Stimulated activated CD4-positive, alpha-beta T cell treated with anti-CD3 and anti-CD28 coated beads, Interleukin-2, amount 100 ng/mL, for 4 hours (primary cell): ENCODE measurements around the gene TIMP2.
"Not testable (repeated sequence)": the region's sequence is repeated elsewhere in the genome, so short reads cannot be mapped to it uniquely, and the experiment has no call there.

Experiments used
- DNase-seq: peaks from one replicate; pipeline ENCODE4 v3.0.0-alpha.2; 2020; ENCODE audit warnings: low read depth

The TIMP2 gene

DNA sequence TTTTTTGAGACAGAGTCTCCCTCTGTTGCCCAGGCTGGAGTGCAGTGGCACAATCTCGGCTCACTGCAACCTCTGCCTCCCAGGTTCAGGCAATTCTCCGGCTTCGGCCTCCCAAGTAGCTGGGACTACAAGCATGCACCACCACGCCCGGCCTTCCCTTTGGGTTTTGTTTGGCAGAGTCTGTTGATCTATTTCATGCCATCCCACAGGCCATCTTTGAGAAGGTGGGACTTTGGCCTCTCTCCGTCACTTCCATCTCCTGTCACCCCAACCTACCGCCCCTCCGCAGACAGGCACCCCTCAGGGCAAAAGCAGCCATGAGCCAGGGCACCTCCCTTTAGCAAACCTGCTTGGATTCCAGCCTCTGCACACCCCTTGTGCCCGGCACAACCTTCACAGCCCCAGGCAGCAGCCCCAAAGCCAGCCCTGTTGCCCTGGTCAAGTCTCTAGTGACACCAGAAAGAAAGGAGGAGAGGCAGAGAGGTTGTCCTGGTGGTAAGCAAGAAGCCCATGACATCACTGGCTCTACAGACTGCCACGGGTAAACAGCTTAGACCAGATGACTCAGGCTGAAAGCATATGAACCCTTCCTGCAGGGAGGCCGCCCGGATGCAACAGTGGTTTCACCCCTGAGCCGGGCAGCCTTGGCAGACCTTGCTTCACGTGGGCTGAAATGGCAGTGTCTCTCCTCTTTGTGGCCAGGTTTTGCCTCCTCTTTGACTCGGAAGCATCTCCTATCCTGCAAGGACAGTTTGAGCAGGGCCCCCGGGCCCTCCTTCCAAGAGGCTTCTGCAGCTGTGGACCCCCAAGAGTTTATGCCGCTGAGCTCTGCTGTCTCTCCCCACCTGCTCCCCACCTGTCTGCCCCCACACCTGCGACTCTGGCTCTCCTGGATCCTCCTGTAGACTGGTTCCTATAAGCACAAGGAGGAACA lies 8.1 kb upstream of the TIMP2 start:
- DNase-seq: no peak

DNA sequence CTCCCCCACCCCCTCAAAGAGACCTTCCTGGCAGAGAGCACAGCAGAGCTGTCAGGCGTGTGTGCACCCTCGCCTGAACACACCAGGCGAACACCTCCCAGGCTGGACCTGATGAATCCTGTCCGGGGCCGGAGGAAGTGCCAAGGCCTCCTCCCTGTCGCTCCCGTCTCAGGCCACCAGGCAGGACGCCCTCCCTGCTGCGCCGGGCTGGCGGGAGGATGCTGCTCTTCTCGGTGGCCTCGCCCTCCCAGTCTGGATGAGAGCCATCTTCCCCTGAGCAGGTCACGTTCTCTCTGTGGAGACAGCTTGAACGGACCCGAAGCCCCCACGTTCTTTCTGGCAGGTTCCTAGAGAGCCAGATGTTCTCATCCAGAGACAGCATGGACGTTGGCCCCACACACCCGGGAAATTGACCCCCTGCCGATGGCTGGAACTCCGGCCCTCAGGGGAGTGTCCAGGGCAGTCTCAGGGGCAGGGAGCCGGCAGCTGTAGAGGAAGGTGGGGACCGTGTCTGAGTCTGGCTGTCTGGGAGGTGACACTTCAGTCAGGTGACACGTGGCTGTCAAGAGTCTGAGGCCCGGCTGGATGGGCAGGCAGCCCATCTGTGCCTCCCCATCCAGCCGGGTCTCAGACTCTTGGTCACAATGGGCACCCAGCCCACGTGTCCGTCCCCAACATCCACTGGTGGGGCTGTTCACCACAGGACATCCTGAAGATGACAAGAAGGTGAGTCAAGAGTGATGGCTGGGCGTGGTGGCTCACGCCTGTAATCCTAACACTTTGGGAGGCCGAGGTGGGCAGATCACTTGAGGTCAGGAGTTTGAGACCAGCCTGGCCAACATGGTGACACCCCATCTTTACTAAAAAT lies 5.0 kb upstream of the TIMP2 start:
- no peak for DNase-seq

DNA sequence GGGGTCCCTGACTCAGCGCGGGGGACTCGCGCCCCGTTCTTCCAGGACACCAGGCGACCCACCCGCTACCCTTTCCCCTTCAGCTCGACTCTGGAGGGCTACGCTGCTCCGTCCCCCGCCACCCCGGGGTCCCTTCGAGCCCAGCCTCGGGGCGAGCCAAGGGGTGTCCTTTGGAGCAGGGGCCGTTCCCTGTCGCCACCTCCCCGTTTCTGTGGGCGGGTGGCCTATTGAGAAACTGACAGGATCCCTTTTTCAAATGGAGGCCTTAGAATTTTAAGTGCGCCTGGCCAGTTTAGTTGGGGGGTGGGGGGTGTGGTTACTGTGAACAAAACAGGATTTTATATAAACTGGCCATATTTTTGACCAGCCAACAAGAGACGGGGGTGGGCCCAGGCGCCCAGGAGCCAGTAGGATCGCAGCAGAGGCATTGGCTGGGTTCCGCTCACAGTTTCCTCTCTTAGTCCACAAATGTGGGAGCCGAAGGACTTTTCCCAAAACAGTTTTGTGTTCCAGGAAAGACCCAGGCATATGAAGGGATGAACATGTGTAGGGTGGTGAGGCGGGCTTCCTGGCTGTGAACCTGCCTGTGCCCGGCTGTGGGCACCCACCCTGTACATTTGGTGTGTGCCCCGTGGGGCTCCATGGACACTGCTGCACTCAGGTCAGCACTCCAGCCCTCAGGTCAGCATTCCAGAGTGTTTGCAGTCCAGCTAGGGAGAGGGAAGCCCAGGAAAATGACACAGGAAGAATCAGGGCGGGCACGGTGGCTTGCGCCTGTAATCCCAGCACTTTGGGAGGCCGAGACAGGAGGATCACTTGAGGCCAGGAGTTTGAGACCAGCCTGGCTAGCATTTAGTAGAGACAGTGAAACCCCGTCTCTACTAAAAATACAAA lies 722 bp upstream of the TIMP2 start:
- DNase-seq: no peak

DNA sequence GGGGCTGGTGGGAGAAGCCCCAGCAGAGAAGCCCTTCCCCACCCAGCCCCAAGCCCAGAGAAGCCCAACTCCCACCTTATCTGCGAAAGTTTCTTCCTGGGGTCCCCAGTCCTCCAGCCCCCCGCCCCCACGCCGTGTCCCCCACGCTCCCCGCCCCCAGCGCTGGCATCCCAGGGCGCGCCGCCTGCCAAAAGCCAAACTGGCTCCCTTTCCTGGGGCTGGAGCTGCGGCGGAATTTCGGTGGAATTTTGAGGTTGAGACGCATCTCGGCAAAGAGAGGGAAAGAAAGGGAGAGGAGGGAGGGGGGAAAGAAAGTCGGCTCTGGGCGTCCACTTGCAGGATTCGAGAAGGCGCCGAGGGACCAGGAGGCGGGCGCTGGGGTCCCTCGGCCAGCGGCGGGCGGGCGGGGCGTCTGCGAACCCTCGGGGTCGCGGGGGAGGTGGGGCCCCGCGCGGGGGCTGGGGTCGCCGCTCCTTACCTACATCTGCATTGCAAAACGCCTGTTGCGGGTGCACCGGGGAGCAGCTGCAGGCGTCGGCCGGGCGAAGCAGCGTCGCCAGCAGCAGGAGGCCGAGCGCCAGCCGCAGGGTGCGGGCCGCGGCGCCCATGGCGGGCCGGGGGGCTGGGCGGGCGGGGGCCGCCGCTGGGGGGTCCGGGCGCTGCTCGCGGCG lies 571 bp downstream of the TIMP2 start:
- no peak for DNase-seq

DNA sequence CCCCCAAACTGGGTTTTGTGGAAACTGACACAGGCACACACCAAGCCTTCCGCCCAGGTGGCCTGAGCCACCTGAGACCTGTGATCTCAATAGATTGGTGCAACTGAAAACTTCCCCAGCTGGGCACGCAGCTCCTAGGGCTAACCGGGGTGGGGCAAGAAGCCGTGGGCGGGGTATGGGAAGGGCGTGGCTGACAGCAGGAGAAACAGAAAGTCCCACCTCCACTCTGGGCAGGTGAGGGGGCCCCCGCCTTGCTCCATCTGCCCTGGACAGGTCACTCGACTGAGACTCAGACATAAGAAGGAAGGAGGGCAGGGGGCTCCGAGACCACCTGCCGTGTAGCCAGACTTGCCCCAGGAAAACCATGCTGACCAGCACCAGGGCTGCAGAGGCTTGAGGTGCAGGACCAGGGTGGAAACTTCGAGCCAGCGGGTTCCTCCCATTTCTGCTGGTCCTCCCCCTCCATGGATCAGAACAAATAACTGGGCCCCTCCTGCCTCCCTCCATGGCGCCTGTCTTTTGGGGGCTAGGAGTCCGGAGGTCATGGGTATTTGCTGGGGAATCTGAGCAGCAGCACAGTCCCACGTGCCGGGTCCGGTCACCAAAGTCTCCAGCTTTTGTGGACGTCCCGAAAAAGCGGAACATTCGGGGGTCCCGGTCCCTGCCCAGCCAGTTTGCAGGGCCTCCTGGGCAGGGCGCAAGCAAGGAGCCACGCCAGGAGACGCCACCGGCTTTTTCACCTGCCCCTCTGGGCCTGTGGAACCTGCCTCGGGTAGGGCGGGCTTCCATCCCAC lies 1.3 kb downstream of the TIMP2 start:
- peak; percentile 49 for DNase-seq

DNA sequence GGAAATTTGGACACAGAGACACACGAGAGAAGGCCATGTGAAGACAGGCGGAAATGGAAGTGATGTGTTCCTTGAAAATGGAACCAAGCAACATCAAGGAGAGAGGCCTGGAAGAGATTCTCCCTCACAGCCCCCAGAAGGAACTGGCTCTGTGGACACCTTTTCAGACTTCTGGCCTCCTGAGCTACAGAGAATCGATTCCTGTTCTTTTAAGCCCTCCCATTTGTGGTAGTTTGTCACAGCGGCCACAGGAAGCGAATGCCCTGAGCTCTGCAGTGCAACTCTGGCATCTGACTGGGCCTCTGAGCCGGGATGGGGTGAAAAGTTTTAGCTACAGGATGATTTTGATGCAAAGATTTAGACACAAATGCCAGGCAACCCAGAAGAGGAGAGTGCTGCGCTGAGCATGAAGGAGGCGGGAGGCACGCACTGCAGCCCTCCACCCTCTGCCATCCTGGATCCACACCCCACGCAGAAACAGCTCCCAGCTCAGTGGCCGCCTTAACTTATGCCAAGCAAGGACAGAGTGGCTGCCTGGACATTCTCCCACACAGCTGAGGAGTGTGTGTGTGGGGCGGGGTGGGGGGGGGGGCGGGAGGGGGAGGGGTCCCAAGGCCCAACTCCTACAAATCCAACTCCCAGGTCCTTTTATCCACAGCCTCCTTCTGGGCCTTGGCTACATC lies 2.2 kb downstream of the TIMP2 start:
- no peak for DNase-seq

DNA sequence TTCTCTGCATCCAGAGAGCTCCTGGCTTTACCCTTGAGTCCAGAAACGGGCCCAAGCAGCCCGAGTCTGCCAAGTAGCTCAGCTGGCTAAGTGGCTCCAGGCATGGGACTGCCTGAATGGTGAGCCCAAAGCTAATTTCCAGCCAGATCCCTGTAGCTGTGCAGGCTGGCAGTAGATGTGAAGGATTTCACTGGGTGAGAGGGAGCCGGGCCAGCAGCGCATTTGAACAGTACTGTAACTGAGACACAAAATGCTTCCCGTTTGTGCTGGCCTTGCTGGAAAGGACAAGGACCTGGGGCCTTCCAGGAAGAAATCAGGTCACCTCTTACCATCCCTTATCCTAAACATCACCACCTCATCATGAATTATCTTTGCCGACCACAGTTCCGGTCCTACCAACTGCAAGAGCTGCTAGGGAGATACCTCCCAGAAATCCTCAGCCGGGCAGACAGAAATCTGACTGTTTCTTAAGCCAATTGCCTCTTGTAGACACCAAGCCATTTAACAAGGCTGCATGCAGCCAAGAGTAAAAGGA lies 3.7 kb downstream of the TIMP2 start:
- DNase-seq: no peak

DNA sequence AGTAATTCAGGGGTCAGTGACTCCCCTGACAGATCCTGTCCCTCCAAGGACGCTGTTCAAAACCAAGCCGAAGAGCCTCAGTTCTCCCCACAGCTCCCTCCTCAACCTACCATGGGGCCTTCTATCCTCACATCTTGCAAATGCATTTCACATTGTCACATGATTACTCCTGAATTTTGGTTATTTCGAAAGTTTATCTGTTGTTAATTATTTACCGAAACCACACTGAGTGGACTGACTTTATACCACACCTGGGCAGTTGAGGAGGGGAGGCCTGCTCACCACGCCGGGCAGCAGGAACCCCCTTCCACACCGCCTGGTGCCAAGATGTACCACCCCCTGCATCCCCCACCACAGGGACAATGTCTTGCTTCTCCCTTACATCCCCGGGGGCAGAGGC lies 4.7 kb downstream of the TIMP2 start:
- no peak for DNase-seq

DNA sequence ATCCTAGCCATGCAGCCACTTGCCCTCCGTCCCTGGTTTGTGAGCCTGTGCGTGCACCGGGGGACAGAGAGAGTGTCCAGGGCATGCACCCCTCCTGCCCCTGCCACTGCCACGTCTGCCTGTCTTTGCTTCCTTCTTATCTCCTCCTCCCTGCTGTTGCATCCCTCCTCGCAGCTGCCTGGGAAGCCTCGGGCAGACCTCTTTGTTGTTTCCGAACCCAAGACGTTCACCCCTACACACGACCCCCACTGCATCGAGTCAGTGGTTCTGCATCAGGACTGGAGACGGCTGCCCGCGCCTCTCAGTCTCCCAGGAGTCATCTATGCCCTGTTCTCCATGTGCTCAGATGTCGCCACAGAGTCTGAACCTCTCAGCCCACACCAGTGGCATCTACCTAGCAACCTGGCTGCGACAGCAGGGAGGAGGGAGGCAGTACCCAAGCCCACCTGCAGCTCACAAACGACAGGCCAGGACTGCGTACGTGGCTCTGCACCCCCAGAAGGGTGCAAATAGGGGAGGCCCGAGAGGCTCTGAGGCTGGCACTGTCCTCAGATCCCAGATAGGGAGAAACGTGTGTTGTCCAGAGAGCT lies 5.2 kb downstream of the TIMP2 start:
- no peak for DNase-seq

DNA sequence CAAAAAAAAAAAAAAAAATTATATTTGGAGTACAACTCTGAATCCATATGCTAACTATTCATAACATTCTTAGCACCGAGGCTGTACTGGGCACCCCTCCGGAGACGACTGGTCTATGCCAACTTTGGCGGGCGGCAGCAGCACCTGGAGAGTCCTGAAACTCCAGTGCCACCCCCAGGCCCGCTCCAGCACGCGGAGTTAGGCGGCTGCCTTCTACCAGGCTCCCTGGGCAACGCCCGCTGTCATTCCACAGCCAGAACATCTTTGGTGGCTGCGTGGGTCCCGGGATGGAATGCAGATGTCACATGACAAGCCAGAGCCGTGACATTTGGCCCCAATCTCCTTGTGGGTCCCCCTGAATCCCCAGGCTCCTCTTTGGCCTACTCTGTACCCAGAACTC lies 6.2 kb downstream of the TIMP2 start:
- no peak for DNase-seq

DNA sequence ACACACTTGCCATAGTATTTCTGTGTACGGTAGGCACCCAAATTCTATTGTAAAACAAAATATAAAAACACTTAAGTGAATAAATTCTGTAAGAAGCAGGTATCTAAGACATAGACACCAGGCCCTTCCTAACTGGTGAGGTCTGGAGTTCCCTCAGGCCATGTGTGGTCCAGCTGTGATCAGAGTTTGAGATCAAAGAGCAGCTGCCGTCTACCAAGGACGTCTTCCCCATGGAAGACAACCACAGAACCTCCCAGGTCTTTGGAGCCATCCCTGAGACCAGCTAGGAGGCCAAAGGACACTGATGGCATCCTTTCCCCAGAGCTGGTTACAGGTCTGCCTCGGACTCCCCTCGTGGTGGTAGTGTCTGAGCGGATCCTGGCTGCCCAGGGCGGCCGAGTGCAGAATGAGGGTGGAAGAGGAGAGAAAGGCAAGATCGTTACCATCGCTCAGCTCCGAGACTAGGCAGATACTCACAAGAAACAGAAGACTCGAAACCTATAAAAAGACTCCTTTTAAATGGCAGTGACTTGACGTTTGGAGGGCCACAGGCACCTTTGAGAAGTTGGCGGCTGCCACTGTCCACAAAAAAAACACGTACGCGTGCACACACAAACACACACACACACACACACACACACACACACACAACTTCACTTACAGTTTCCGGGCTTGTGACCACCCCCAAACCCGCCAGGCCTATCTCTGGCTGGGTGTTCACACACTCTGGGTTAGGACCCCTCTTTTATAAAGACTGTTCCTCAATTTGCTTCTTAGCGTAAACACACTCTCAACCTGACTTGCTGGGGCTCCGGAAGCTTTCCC lies 7.5 kb downstream of the TIMP2 start:
- DNase-seq: no peak

DNA sequence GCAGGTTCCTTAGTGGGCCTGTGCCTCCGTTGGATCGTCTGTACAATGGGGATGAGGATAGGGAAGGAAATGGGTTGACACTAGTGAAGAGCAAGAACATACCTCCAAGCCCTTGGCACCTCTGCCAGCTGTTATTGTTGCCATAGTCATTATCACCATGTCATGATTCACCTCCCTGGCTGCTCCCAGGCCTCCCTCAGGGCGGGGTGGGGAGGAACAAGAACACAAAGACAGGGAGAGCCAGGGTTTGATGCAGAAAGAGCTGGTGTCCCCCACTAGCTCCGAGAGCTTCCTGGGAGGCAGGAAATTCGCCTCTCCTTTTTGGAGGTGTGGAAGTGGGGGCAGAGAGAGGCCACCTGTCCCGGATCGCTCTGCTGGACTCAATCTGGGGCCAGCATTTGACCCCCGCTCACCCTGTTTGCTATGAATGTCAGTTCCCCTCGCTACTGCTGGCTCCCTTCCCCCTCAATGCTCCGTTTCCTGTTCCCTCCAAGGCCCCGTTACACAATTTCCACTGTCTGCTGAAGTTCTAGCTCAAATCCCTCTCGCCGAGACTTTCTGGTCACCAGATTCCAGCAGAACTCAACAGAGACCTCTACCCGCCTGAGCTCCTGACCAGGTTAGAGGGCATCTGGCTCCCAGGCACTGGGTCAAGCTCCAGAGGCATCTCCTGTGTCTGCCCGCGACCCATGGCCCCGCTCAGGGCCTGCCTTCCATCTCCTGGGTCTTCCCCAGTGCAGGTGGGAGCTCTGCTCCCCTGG lies 9.1 kb downstream of the TIMP2 start:
- no peak for DNase-seq

DNA sequence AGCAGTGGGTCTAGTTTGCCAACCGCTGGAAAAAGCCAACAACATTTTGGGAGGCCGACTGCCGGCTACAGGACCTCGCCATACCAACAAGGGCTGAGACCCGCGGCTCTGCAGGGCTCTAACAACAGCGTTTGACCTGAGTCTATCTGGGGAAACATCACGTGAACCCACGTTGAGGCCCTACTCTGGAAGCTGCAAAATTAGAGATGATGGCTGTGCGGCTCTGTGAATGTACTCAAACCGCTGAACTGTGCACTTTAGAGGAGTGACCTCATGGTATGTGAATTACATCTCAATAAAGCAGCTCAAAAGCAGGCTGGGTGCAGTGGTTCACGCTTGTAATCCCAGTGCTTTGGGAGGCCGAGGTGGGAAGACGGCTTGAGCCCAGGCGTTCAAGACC lies 12.1 kb downstream of the TIMP2 start:
- no peak for DNase-seq

DNA sequence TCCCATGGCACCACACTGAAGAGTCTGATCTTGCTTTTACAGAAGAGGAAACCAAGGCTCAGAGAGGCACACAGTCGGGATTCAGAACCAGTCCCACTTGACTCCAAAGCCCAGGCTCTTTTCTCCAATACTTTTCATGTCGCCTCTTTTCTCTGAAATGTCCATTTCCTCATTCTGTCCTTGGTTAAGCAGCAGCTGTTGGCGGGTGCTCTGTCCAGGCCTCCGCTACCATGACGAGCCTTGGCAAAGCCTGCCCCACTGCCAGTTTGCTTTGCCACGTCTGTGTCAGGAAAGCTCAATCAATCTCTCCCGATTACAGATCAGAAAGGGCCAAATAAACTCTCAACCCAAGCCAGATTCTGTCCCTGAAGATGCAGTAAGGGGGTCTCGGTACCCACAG lies 13.1 kb downstream of the TIMP2 start:
- DNase-seq: no peak

DNA sequence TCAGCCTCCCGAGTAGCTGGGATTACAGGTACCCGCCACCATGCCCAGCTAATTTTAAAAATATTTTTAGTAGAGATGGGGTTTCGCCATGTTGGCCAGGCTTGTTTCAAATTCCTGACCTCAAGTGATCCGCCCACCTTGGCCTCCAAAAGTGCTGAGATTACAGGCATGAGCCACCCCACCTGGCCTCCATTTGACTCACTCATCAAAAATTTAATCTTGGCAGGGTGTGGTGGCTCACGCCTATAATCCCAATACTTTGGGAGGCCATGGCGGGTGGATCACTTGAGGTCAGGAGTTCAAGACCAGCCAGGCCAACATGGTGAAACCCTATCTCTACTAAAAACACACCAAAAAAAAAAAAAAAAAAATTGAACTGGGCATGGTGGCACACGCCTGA lies 13.6 kb downstream of the TIMP2 start:
- DNase-seq: not testable (repeated sequence)

DNA sequence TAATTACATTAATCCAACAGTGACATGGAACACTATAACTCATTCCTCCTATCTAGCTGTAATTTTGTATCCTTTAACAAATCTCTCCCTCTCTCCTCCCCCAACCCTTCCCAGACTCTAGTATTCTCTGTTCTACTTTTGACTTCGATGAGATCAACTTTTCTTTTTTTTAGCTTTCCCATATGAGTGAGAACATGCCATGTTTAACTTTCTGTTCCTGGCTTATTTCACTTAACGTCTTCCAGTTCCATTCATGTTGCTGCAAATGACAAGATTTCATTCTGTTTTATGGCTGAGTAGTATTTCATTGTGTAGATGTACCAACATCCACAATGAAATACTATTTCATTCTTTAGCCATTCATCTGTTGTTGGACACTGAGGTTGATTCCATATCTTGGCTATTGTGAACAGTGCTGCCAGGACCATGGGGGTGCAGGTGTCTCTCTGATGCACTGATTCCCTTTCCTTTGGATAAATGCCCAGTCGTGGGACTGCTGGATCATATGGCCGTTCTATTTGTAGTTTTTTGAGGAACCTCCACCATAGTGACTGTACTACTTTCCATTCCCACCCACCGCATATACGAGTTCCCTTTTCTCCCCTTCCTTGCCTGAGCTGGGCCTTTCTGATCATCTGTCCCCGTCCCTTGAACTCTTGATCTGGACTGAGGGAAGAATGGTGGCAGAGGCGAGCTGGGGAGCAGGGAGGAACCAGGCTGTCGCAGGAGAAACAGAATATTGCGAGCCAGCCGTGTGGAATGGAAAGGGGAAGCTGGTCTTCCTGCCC lies 14.5 kb downstream of the TIMP2 start:
- no peak for DNase-seq

DNA sequence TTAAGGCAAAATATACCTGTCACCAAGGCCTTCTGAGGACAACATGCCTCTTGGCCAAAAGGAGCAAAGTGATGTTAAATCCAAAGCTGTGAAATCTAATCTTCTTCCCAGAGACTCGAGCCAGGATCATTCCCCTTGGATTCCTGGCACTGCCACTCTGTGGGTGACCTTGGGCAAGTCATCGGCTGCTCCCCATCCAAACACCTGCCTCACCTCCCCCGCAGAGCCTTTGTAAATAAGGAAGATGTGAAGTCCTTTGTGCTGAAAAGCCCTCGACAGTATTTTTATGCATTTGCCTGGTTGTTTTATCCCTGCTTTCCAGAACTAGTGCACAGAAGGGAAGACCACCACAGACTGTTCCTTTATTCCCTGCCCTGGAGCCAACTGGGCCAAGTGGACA lies 16.8 kb downstream of the TIMP2 start:
- no peak for DNase-seq
